ENCODE data around the gene ZNF579.

ZNF579 gene

DNA sequence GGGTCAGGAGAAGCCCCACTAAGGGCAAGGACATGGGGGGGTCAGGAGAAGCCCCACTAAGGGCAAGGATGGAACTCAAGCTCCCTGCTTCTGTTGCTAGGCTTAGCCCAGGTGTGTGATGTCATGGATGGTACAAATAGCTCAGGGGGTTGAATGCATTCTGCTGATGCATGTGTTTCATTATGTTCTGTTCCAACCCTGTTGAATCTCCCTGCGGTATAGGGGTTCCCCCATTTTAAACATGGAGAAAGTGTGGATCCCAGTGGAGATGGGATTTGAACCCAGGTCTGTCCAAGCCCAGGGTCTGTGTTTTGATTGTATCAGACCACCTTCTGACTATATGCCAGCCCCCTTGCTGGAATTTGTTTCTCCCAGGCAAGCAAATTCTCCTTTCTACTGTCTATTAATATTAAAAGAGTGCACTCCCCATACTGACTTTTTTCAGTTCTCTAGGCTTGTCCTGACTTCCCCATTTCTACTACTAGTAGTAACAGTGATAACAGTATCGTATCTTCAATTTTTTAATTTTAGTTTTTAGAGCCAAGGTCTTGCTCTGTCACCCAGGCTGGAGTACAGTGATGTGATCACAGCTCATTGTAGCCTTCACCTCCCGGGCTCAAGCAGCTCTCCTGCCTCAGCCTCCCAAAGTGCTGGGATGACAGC lies 31.5 kb upstream of the ZNF579 start:
- DNase-seq (ENCODE audit: low spot score) = no peak

DNA sequence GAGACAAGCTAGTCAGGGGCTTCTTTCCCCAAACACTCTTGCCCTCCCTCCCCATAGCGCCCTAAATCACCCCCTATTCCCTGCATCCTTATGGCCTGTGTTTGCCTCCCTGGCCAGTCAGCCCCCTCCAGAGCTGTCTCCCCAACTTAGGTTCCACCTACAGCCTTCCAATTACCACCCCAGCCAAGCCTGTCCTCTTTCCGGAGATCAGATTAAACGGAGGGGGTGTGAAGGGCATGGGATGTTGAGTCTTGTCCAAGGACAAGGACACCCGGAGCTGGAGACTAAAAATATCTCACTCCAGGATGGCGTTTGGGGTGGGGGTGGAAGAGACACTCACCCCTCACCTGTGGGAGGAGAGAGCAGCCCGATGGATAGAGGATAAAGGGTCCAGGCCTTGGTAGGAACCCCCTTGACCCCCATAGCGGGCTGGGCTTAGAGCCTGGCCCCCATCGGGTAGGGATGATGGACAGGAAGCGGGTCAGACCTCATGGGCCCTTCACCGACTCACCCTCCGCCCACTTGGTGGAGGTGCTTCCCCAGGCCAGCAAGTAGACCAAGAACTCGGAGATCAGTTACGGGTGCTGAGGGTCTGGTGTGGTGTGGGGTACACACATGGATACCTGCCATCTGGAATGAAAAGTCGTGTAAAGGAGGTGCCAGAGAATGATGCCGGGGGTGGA lies 30.8 kb upstream of the ZNF579 start:
- no peak for DNase-seq (ENCODE audit: low spot score)

DNA sequence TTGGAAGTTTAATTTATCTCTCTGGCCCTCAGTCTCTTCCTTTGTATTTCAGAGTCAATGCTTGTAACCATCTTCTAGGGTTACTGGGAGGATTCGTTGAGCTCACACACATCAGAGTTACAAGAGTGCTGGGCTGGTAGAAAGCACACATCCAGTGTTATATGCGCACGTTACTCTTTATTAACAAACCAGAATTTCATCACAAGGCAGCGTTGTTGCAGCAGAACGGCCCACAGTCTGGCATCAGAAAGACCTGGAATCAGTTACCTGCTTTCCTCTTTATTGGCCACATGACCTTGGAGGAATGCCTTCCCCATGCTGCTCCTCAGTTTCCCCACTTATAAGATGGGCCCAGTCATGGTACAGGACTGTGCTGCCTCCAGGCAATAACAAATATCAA lies 28.7 kb upstream of the ZNF579 start:
- DNase-seq (ENCODE audit: low spot score) = no peak

DNA sequence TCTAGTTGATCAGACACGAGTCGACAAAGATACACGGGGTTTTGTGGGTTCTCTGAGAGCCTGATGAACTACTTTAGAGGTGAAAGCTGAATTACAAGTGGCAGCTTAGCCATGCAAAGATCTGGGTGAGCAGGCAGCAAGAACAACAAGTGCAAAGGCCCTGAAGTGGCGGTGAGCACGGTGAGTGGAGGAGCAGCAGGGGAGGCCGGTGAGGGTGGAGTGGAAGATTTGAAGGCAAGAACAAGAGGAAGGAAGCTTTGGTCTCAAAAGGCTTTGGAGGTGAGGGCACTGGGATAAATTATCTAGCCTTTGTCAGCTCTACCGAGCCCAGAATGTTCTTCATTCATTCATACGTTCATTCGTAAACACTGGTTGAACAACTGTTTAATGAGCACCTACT lies 26.2 kb upstream of the ZNF579 start:
- DNase-seq (ENCODE audit: low spot score) = no peak

DNA sequence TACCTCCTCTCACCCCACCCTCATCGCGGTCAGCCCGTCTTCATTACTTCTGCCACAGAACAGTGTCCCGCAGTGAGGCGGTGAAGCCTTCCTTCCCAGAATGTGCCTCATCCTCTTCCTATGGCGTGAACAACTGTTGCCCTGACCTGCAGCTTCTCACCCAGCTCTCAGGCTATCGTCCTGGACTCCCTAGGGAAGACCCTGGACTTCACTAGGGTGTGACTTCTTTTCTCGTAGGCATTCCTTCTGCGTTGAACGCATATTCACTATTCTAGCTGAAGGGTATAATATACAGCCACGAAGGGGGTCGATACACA lies 25.8 kb upstream of the ZNF579 start:
- no peak for DNase-seq (ENCODE audit: low spot score)

DNA sequence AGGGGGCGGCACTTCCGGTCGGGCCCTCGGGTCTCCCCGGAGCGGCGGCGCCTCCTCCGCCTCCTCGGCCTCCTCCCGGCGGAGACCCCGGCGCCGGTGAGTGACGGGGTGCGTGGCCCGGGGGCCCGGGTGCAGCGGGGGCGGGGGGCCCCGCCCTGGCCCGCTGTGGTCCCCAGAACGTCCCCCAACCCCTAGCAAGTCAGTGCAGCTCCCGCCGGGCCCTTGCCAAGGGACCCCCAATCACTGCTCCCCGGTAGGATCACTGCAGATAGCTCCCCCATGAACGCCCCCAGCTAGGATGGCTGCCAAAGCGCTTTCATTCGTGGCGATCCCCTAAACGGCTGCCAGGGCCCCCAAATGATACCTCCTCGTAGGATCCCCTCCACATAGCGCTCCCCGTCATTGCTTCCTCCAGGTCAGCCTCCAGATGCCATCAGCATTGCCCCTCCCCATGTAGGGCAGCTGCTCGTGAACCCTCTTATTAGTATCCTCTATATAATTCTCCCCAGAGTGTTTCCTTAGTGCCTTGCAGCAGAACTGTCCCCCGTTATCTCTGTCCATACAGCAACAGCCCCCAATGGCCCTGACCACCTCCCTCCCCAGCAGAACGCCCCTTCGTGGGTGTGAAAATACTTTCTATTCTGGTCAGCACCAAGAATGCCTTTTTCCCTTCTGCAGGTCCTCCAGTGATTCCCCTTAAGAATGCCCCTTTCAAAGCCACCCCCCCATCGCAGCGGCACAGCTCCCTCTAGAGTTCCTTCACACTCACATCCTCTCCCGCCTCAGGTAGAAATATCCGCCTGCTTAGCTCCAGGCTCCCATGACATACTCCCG lies 25.2 kb upstream of the ZNF579 start, which contains the start of gene ZNF865:
ZNF865 (plus strand) TSS at position 11 of the 834 bp plus-strand sequence. CDS start 7,972 bp downstream, outside the sequence.
- peak; percentile 87 for DNase-seq (ENCODE audit: low spot score)

DNA sequence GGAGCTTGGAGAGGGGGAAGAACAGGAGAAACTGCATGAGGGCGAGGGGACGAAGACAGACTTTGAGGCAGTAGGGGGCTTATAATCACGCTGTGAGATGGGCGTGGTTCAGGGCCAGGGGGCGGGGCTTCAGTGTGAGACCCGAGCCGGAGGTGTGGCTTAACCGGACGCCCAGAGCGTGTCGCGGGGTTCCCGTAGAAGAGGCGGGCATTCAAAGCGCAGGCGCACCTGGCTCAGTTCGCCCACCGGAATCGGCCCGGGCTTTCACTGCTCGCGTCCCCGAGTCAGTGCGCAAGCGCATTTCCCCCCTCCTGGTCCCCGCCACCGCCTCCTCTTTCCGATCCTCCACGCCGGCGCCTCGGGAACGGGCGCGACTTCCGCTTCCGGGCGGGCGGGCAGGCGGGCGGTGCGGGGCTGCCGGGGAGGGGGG lies 24.6 kb upstream of the ZNF579 start:
- peak; percentile 94 for DNase-seq (ENCODE audit: low spot score)

DNA sequence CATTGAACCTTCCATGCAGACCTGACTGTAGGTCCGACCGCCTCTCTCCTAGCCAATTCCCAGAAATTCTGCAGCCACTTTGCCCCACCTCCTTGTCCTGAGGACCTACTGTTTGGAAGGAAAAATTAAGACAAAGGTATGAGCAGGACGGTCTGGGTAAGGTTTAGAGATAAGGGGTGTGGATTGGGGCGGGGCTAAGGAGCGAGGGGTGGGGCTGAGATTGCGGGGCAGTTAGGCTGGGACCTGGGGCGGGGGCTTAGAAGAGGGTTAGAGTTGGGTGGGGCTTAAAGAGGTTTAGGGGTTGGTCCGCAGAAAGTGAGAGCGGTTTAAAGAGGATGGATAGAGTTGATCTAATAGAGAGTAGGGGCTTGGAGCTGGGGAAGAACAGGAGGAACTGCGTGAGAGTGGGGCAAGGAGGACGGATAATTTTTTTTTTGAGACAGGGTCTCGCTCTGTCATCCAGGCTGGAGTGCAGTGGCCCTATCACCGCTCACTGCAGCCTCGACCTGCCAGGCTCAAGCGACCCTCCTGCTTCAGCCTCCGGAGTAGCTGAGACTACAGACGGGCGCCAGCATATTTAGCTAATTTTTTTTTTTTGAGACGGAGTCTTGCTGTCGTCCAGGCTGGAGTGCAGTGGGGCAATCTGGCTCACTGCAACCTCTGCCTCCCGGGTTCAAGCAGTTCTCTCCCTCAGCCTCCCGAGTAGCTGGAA lies 23.1 kb upstream of the ZNF579 start:
- DNase-seq (ENCODE audit: low spot score) = no peak

DNA sequence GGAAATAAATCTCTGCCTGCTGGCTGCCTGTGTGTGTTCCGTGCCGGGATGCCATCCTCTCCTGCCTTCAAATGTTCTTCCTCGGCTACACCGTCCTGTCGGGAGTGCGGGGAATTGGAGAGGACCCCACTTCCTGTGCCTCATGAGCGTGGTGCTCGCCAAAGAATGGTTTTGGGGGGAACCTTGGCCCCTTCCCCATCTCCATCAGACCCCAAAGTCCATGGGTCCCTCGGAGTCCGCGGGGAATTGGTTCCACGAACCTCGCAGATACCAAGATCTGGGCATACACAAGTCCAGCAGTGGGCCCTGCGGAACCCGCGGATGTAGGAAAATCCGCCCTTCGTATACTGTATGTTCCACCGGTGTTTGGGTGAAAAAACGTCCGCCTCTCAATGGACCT lies 22.5 kb upstream of the ZNF579 start:
- no peak for DNase-seq (ENCODE audit: low spot score)

DNA sequence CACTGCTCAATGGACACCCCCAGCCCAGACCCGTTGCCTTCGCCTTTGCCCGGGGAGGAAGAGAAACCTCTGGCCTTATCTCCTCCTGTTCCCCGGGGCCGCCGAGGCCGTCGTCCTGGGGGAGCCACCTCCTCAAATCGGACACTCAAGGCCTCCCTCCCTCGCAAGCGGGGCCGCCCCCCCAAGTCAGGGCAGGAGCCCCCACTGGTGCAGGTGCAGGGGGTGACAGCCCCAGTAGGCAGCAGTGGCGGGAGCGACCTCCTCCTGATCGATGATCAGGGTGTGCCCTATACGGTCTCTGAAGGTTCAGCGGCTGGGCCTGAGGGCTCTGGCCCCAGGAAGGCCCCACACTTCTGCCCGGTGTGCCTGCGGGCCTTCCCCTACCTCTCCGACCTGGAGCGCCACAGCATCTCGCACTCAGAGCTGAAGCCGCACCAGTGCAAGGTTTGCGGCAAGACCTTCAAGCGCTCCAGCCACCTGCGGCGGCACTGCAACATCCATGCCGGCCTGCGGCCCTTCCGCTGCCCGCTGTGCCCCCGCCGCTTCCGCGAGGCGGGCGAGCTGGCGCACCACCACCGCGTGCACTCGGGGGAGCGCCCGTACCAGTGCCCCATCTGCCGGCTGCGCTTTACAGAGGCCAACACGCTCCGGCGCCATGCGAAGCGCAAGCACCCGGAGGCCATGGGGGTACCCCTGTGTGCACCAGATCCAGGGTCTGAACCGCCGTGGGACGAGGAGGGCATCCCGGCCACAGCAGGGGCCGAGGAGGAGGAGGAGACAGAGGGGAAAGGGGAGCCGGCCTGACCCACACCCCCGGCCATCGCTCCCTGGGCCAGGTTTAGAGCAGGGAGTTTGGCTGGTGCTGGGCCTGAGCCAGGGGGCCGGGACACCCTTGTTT lies 21.7 kb upstream of the ZNF579 start:
- no peak for DNase-seq (ENCODE audit: low spot score)

DNA sequence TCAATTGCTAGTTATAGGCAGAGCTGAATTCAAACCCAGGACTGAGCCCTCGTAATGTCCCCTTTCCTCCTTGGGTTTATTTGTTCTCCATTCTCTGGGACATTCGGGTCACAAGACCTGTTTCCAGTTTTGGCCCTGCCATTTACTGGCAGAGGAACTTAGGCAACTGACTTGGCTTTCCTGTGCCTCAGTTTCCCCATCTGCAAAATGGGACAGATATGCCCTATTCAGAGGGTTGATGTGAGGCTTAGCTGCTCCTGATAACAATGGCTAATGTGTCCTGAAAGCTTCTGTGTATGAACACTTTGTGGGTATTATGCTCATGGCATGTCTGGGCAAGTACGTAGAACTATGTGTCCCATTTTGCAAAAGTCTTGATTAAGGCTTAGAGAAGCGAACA lies 20.4 kb upstream of the ZNF579 start:
- no peak for DNase-seq (ENCODE audit: low spot score)

DNA sequence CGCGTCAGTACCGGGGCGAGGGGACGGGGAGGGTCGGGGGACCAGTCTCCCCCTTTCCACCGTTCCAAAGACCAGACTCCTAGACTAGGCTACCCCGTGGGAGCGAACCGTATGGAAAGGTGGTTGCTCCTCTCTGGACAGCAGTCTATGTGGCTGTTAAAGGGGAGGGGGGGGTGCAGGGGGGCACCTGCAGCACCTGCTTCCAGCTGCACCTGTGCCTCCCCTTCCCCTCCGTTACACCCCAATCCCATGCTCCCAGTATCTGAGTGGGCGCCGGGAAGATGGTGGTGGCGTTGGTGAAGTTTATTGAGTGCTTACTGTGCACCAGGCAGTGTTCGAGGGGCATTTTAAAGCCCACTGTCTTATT lies 20.0 kb upstream of the ZNF579 start:
- DNase-seq (ENCODE audit: low spot score) = no peak

DNA sequence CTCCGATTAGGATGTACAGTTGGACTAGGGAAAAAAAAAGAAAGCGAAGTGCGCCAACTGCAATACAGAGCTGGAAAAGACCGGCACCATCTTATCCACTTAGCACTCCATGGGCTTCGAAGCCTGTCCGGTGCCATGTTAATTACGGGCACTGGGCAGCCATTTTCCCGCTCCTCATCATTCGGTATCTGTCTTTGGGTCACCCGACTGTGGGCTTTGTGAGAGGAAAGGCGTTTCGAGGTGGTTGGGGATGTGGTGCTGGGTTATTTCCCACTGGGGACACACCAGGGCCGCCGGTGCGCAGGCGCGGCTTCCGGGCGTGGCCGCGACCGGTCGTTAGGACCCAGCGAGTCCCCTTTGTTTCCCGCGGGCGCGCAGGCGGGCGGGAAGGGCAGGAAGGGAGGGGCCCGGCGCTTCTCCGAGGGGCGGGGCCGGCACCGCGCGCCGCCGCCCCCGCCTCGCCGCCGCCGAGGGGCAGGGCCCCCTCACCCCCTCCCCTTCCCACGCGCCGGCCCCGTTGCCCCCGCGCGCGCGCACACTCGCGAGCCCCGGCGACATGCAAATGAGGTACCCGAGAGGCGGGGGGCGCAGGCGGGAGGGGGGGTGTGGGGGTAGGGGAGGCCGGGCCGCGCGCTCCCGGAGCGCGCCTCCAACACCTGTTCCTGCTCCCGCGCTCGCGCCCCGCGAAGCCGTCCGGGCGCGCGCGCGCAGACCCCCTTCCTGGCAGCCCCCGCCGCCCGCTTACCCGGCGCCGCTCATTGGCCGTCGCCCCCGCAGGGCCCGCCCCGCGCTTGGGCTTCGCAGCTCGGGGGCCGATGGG lies 19.4 kb upstream of the ZNF579 start, which contains the start of gene ZNF524:
ZNF524 (plus strand) TSS at position 447 of the 820 bp plus-strand sequence. CDS start 1,825 bp downstream, outside the sequence.
- peak; percentile 95 for DNase-seq (ENCODE audit: low spot score)

DNA sequence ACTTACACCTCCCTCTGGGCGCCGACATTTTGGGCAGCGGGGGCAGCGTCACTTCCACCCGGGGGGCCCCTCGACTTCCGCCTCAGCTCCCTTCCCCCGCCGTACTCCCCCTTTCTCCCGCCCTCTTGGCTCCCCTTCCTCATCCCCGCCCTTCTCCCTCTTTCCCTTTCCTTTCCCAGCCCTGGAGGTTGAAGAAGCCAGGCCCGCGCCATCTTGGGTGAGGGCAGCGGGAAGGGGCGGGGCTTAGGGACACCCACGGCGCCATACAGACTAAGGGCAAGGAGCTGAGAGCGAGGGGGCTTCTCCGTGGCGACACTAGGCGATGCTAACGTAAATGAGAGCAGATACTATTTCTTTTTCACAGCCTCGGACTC lies 18.8 kb upstream of the ZNF579 start, which contains the start of gene FIZ1:
FIZ1 (minus strand) TSS at position 50 of the 374 bp plus-strand sequence. CDS start 1,652 bp downstream, outside the sequence.
- peak; percentile 99 for DNase-seq (ENCODE audit: low spot score)

DNA sequence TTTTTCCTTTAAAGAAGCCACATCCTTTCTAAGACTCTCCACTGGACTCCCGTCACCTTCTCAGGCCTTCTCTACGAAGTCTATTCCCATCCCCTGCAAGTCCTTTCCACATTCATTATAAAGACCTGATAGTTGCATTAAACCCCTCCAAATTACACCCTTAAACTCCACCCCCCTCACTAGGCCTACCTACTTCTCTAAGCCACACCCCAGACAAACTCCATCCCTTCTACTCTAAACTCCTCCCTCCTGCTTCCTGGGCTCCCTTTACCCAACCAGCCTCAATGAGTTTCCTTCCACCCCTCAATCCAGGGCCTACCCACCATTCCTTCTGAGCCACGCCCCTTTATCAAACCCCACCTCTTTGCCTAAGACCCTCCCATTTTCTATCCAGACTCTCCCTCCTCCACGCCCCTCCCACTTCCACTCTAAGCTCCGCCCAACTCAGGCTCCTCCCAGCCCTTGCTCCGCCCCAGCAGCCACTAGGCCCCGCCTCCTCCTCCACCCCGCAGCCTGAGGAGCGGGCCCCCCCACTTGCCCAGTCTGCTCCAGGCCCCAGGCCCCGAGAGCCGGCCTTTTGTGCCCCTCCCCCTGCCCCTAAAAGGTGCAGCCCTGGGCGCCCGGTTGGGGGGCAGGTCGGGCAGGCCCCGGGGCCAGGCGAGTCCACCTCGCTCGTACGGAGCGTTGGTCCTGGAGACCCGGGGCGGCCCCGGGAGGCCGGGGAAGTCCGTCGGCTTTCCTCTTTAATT lies 18.2 kb upstream of the ZNF579 start:
- DNase-seq (ENCODE audit: low spot score) = peak; percentile 97

DNA sequence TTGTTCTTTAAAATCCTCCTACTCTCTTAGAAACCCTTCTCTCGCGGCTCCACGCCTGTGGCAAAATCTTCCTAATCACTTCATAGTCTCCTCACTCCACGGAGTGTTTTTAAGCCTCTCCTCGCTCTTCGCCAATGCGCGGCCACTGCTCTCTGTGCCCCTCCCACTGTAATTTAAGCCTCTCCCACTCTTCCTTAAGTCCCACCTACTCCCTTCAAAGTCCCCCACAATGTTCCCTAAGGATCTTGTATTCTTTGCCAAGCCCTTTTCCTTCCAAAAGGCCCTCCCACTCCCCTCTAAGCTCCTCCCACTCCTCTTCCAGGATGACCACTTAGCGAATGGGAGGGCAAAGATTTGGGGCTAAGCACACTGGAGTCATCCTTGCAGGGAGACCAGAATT lies 17.4 kb upstream of the ZNF579 start:
- no peak for DNase-seq (ENCODE audit: low spot score)

DNA sequence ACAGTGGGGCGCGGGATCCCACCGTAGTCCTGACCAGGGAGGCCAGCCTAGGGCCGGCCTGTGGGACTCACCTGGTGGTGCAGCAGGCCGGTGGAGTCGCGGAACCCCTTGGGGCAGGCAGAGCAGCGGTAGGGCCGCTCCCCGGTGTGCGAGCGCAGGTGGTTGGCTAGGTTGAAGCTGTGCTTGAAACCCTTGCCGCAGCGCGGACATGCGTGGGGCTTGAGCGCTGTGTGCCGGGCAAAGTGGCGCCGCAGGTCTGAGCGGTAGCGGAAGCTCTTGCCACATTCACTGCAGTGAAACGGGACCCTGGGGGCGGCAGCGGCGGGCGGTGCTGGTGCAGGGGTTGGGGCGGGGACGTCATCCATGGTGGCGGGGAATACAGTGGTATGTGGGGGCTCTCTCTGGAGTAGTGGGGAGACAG lies 16.9 kb upstream of the ZNF579 start:
- no peak for DNase-seq (ENCODE audit: low spot score)

DNA sequence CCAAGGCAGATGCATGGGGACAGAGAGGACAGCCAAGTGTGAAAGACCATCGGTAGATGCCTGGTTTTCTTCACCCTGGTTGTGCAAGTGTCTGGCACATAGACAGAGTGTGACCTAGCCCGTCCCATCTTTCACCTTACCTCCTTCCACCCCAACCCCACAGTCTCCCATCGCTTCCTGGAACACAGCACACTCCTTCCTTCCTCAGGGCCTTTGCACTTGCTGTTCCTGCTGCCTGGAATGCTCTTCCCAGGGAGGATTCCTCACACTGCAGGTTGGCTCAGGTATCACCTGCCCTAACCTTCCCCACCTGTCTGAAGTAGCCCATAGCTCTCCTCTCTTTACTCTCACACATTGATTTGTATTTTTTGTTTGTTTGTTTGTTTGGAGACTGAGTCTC lies 15.7 kb upstream of the ZNF579 start:
- DNase-seq (ENCODE audit: low spot score) = no peak

DNA sequence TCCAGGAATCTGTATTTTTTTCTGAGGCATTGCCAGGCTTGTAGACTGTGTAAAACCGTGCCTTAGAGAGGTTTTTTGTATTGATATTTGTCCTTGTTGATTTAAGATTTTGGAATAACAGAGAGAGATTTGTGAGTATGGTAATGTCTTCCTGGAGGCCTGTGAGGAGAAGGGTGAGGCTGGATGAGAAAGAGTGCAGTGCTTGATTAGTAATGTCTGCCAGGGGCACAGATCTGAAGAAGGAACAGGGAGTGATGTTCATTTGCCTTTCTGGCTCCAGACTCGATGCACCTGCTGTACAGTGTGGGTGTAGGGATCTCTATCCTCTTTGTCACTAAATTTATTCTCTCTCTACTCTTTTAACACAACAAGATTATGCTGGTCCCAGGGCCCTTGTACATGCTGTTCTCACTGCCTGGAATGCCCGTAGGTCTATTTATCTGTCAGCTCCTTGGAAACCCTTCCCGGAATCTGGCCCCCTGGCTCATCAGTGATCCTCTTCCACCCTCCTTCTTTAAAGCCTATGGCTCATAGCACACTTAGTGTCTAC lies 14.4 kb upstream of the ZNF579 start:
- DNase-seq (ENCODE audit: low spot score) = no peak

Data from Ammon's horn (tissue), 1 donor.